CD4-positive, alpha-beta T cell treated with Interleukin-1 beta for 1 hour (primary cell): Measurements from ENCODE around the gene C16orf96.

Experiments
- DNase-seq, 2 donors: peaks; one replicate each; pipeline ENCODE4 v3.0.0-alpha.2; 2020 to 2022

Gene C16orf96

DNA sequence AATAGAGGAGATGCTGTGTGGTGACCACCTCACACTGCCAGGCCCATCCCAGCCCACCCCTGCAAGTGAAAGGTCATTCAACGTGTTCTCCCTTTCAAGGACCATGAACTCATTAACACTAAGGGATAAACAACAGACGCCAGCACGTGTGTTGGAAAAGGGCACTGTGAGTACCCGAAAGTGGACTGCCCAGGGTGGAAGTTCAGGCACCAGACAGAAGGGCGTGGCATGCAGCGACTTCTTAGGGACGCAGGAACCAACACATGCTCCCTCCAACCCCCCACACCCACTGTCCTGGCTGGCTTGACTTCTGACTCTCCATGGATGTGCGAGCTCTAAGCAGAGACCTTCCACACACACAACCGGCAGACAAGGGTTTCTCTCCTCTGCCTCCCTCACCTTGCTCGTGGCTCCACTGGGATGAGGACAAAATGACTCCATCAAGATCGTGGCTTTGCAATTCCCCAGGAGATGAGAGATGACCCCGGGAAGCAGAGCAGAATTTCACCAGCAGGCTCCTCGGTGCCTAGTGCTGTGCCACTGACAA lies 47.6 kb downstream of the C16orf96 start:
- DNase-seq, result no peak

DNA sequence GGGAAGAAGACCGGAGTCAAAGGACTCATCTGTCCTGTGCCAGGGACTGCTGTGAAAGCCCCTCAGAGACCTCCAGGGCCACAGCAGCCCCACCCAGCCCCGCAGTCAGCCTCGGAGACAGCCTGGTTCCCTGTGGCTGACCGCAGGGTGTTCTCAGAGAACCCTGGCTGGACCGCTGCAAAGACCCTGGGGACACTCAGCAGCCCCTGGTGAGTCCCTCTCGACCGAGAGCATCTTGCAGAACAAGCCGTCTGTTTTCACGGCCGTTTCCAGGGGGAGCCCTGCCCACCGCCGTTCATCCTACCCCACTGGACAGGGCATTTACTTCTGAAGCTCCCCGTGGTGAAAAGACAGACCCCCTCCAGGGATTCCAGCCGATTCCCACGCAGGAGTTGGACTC lies 48.3 kb downstream of the C16orf96 start:
- no peak for DNase-seq

DNA sequence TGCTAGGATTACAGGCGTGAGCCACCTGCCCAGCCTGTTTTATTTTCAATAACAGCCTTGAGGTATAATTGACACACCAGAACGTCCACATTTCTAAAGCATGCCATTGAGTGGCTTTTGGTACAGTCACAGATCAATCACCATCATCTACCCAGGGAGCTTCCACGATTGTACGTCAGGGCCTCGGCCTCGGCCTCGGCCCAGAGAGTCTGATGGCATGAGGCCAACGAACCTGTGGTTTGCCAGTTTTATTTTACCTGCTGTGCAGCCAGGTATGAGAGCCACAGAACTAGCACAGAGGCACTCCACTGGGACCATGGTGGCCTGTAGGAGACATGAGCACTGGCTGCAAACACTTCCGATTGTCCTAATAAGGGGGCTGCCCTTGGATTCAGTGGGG lies 50.2 kb downstream of the C16orf96 start:
- DNase-seq, result no peak

DNA sequence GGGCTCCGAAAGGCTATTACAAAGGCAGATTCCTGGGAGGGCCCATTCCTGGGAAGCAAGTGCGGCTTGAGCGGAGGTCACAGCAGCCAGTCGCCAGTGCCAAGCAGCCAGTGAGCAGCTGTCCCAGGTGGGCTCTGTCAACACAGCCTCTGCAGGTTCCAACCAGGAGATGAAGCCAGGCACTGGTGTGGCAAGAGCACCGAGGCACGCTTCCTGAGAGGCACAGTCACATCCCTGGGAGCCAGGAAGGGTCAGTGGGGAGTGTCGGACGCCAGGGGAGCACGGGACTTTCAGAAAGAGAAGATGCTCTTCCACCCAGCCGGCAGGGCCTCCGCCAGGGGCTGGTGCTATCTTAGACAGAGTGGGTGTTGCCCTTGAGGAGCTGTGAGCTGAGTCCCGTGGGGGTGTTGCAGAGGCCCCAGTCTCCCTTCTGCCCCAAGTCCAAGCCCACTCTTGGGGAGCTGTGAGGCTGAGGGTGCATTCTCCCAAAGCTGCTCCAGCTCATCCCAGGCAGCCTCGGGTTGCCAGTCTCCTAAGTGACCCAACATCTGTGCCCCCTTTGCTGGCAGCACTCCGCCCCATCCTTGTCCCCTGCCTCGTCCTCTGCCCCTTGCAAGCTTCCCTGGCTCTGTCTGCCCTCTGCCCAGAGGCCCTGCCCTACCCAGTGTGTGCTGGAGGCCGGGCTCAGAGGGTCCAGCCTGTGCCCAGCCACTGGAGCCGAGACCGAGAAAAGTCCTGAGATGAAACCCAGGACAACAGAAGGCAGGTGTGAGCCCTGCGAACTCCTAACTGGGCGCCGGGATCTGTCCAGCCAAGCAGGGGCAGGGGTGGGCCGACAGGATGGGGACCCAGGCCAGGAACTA lies 51.9 kb downstream of the C16orf96 start:
- DNase-seq, result no peak

DNA sequence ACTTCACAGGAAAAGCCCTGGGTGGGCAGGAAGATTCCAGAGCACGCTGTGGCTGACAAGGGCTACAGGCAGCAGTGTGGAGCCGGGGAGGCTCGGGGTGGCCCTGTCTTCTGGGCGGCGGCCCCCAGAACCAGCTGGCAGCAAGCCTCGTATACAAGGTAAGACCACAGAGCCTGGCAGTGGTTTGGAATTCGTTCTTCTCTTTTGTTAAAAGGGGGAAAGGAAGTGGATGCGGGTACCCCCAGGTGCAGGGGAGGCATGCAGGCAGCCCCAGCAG lies 52.5 kb downstream of the C16orf96 start:
- no peak for DNase-seq

DNA sequence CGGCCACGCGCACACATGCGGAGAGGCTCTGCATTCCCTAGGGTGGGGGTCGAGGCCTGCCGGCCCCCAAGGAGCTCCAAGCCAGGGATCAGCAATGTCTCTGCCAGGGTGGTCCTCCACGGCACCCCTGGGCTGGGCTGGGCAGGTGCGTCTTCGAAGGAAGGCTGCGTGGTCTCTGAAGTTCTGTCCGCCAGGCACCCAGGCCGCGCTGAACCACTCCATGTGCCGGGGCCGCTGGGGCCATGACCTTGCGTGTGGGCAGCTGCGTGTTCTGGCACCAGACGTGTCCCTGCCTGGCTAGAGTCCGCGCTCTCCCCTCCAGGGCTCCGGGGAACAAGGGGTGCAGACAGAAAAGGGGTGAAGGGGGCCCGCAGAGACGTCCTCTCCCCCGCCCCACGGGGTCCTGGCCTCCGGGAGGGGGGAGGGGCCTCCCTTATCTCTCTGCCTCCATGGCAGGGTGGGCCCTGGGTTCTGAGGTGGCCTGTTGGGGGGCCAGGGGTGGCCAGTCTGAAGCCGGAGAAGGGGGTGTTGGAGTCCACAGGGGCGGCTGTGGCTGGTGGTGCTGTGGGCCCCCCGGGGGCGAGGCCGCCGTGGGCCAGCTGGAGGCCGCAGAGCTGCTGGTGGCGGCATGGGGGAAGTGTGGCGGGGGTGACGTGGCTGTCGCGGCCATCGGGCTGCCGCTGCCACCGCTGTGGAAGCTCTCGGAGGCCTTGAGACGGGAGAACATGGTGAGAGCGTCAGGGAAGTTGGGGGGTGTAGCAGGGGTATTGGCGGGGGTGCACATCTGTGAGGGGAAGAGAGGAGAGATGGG lies 53.3 kb downstream of the C16orf96 start:
- DNase-seq, result no peak

DNA sequence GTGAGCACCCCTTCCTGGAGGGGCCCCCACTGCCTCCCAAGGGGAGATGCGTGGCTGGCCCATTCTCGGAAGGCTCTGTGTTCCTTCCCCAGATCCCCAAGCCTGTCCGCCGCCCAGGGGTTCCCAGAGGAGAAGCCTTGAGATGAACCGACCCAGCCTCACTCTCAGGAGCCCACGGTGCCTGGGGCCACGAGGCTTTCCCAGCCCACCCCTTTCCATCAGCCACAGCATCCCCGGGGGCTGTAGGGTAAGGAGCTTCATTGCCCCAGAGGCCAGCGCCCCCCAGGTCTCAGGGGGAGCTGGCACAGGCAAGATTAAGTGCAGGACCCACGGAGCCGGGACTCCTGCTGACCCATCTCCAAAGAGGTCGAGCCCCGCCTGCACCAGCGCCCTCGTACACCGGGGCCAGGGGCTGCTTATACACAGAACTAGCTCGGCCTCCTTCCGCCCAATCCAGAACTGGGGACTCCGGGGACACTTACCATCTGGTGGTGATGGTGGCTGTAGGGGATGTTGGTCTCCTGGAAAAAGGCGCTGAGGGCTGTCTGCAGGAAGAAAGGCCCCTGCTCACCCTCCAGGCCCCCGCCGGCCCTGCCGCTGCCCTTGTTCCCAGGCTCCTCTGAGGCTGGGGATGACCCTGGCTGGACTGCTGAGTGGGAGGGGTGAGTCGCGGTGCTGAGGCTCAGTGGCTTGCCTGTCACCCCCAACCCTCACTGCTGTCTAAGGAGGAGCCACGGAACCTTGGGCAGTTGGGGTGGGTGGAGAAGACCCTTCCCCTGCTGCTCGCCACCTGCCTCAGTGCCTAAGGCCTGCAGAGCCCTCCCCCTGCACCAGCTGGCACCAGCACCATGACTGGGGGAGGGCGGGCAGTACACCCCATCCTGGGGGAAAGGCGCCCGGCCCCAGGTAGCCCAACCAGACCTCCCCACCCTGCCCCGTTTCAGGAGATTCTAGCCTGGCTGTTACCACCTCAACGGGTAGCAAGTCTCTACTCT lies 54.2 kb downstream of the C16orf96 start:
- no peak for DNase-seq

DNA sequence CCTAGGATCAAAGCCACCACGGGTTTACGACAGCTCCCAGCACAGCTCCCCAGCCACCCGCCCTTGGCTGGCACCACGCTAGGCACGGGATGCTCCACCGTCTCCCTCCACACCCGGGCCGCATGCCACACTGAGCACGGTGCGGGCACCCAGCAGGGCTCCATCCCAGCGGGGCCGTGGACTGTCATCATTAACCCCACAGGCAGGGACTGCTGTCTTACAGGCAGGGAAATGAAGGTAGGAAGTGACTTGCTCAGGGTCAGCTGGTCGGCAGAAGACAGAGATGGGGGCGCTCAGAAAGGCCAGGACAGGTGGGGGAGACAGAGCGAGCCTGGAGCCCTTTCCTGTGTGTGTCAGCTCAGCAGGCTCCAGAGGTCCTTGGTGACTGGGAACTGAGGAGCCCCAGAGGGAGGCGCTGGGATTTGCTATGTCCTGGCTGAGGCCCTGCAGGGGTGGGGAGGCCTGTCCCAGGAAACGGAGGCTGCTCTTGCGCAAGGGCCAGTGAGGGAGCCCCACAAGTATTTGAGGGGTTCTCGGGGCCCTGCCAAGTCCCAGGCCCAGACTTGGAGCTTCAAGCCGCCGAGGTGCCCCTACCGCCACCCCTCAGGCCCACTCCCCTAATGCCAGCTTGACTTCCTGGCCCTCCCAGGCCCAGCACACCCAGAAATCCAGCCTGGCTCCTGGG lies 55.3 kb downstream of the C16orf96 start:
- no peak for DNase-seq

DNA sequence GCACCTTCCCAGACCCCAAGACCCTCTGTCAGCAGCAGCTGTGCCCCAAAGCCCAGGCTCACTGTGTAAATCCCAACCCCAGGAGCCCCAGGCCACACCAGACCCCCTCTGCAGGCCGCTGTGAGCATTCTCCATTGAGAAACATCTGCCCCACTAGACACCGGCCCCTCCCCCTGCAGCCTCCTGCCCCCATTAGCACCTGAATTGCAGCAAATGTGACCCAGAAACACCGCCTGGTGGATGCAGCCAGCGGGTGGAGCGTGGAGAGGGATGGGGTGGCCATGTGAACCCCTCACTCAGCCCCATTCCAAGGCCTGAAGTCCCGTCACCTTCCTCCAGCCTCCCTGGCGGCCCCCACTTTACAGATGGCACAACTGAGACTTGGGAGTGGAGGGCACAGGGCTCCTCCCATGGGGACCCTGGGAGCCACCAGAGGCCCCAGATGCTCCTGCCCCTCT lies 56.4 kb downstream of the C16orf96 start:
- no peak for DNase-seq

DNA sequence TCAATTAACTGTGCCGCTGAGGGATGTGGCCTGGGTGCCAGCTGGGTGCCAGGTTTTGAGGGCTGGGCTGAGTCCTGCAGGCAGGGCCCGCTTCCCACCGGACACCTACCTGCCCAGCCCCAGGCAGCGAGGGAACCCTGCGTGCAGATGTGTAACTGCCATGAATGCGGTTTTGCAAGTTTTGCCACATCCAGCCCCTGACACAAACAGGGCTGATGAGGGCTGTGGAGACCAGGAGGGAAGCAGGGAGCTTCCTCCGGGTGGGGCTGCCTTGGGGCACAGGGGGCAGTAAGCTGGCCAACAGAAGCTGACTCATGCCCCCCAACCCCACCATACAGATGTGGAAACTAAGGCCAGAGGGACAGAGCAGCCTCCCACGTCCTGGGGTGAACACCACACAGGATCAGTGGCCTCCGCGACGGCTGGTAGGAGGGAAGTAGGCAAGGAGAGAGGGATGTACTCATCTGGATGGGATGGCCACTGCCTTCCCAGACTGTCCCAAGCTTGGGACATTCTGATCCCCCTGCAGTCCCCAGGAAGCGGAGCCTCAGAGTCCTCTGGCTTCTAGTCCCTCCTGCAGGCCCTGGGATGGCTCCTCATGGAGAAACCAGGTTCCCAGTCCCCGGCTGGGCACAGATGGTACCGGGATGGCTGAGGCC lies 57.0 kb downstream of the C16orf96 start:
- DNase-seq, result no peak

DNA sequence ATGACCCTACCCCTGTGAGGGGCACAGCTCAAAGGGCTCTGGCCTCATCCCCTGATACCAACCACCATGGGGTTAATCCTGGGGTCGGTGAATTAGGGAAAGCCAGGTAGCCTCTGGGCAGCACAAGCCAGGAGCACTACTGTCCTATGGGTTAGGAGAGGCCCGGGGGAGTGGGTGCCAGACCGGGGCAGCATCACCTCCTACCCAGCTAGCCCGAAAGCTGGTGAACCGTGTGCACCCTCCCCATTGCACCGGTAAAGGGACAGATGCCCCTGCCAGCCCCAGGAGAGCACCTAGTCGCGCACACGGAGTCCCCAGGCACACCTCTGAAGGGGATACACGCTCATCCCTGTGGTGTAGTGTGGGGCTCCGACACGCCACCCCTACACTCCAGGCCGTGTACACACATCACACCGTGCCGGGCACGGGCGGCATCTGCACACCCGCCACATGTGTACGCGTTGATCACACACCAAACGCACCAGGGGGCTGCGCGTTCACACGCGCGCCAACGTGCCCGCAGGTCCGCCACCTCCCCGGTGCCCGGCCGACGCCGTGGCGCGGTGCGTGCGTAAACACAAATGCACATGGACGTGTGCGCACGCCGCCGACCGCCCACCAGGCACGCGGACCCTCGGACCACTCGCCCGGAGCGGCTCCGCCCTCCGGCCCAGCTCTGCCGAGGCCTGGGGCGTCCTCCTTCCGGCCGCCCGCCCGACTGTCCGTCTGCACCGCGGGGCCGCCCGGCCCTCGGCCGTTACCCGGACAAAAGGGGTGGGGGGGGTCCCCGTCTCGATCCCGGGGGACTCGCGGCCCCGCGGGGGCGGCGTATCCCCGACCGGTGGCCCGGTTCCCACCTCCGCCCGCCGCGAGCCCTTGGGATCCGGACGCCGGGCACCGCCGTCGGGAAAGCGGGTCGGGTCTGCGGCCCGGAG lies 57.8 kb downstream of the C16orf96 start:
- DNase-seq, result peak; percentile 14 to 17

DNA sequence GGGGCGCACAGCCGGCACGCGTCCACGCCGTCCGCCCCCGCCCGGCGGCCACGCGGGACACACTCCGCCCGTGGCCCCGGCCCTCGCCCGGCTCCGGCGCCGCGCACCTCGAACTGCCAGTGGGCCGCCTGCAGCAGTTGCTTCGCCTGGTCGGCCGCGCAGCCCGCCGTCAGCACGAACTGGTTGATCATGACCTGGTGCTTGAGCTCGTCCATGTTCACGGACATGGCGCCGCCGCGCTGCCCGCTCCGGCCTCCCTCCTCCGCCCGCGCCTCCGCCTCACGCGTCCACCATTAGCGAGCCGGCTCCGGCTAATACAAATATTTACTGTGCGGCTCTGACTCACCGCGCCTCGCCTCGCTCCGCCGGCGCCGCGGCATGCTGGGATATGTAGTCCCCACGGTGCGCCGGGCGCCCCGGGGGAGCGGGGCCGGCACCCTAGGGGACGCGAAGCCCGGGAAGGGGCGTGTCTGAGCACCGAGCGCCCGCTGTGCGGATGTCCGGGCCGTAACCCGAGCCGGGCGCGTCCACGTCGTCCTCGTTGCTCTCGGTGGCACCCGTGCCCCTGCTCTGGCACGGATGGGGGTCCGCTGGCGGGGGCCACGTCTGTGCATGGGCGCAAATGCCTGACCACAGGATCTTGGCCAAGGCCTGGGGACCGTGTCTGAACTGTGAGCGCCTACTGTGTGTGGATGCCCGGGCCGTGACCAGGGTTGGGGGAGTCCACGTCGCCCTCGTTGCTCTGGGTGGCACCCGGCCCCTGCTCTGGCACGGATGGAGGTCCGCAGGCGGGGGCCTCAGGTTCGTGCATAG lies 58.6 kb downstream of the C16orf96 start, which contains the start of gene UBALD1:
Gene UBALD1 (minus strand): TSS at position 318 of the 813 bp plus-strand sequence. CDS start 91 bp downstream, at position 227.
- peak; percentile 83 to 85 for DNase-seq

DNA sequence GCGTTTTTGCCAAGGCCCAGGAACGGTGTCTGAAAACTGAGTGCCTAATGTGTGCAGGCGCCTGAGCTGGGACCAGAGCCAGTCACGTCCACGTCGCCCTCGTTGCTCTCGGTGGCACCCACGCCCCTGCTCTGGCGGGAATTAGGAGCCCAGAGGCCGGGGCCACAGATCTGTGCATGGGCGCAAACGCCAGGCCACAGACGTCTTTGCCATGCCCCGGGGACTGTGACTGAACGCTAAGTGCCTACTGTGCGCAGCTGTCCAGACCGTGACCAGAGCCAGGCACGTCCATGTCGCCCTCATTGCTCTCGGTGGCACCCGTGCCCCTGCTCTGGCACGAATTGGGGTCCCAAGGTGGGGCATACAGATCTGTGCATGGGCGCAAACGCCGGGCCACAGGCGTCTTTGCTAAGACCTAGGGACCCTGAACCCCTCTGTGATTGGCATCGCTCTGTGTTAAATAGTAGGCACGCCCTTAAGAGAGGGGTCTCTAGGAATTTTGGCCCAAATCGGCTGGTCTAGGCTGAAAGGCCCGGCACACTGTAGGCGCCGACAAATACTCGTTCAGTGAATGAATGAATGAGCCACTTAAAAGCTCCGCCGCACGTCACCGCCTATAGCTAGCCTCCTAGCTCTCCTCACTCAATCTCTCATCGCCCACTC lies 59.4 kb downstream of the C16orf96 start:
- peak in 1 of 2 donors; percentile 4 for DNase-seq

DNA sequence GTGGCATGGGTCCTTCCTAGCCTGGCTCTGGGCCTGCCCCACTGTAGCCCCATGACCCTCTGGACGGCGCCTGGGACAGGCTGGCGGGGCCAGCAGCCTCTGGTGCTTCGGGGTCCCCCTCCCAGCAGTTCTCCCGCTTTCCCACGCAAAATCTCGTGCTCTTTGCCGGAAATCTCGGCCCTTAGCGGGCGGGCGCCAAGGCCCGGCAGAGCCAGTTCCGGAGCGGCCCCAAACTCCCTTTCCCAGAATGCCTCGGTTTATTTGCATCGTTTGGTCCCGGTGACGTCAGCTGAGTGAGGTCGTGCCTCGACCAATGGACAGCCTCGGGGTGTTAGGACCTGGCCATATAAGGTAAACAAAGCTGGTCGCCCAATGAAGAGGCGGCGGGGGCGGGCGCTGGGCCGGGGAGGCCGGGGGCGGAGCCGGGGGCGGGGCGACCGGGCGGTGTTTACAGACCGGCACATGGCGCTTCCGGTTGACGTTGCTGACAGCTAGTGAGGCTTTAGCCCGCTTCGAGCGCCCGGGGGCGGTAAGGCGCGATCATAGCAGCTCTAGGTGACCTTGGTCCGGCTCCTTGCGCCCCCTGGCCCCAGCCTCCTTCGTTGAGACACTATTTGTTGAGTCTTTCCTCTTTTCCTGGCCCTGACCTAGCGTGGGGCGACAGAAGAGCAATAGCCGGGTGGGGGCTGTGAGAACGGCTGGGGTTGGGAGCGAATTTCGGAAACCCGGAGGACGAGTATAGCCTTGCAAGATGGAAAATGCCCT lies 60.1 kb downstream of the C16orf96 start:
- peak; percentile 100 for DNase-seq

DNA sequence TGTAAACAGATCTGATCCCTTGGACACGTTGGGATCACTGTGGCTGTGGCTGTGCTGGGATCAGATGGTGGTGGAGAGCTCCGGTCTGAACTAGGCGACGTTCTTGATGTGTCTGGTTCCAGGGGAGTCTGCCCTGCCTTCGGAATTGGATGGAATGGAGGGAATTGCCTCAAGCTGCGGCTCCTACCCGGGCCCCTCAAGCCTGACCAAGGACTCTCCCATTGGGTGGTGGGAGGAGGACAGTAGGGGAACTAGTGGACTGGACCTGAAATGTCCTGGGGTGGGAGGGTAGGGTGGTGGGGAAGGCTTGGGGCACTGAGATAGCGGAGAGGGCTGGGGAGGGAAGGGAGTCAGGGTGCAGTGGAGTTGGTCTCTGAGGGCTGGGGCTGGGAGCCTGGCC lies 61.7 kb downstream of the C16orf96 start:
- no peak for DNase-seq

DNA sequence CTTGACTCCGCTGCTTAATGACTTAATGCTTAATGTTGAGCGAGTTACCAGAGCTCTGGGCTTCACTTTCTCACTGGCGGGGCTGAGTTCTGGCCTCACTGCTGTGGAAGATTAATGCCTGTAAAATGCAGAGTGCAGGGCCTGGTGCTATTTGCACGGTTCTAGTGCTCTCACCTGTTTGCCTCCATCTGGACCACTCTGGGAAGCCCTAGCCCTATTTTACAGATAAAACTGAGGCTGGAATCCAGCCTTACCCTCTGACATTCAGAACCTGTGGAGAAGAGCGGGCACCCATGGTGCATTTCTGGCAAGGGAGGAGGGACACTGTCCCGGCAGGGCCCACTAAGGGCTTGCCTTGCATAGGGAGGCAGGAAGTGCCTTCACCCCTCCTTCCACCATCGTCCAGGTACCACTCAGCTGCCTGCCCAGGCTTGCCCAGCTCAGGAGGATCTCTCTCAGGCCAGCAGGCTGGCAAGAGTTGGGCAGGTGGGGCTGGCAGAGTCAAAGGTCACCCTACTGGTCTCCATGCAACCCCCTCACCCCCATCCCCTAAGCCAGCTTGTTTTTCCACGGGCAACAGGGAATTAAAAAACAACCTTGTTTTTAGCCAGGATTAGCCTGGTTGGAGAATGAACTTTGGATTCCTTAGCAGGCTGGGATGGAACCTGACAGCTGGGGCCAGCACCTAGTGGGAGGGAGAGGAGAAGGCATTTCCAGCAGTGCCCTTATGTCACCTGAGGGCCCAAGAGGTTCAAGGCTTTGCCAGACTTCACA lies 62.7 kb downstream of the C16orf96 start:
- DNase-seq, result no peak

DNA sequence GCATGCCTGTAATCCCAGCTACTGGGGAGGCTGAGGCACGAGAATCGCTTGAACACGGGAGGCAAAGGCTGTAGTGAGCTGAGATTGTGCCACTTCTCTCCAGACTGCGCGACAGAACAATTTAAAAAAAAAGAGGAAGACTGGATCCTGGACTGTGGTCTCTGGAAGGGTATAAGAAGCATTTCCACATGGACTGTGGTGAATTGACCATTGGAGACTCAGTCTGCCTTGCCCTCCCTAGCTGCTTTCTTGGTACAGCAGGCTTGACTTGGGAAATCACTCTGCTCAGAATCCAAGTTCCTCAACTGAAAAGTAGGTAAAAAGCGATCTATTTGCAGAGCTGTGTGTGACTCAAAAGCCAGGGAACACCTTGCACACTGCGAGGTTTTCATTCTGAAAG lies 67.5 kb downstream of the C16orf96 start:
- no peak for DNase-seq
